ENCODE measurements around the gene IL16.
A peak's percentile ranks its signal among the peaks of the same experiment; 100 is the strongest.

IL16 gene

DNA sequence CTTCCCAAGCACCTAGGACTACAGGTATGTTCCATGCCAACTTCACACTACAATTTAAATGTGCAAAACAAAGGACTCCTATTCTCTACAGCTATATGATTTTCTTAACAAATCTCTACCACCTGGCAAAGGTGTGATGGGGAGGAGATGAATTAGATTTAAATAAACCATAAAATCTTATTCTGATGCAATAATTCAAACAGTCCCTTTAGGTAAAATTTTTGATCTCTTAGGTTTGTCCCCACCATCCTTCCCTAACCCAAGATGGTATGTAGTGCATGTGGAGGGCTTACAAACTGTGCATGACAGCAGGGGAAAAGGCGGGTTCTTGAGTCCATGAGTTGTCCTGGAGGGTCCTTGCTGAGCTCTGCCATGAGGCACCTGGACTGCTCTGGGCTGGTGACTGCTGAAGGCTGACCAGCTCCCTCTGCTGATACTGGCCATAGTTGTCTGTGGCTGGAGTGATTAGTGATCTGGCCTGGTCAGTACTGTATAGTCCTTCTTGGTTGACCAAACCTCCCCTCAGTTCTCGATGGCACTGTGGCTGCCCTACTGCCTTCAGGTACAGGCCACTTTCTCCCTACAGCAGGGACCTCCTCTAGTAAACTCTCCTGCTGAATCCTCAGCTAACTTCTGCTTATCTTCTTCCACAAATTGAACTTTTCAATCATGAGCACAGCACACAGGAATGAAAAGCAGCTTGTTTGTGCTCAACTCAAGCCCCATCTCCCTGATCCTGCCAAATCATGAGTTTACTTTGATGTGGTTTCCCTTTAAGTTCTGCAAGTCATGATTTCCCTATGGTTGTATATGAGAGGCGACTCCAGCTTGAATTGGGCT lies 32.5 kb upstream of the IL16 start:
- intact Hi-C loops (cut with micrococcal nuclease), result no loop called here
- peaks cover 23% of the 10 kb centered on the region for H3K27me3 Mint-ChIP-seq
- H3K4me1 Mint-ChIP-seq (ENCODE audit: low read depth), result peaks cover 46% of the 10 kb centered on the region
- H3K27ac Mint-ChIP-seq, result peak overlapping the region; percentile 84
- H3K9me3 Mint-ChIP-seq, result no peaks in the 10 kb centered on the region
- H3K36me3 Mint-ChIP-seq (ENCODE audit: low read depth), result no peaks in the 10 kb centered on the region
- no peak overlapping the region for H3K4me3 Mint-ChIP-seq

DNA sequence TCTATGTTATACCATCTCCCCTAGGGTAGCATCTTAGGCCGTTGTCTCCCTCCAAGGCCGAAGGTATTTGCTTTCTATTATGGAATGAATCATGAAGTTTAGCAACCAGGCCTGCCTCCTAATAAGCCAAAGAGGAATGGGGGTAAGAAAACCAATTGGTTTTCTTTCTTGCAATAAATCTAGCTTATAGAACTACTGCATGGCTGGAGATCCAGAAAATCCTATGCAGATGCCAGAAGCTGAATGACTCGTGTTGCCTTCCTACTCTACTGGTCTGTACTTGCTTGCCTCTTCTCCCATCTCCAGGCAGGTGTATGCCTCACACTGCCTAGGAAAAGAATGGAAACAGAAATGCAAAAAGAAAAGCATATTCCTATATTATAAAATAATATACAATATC lies 31.1 kb upstream of the IL16 start:
- intact Hi-C loops (cut with micrococcal nuclease), result no loop called here

DNA sequence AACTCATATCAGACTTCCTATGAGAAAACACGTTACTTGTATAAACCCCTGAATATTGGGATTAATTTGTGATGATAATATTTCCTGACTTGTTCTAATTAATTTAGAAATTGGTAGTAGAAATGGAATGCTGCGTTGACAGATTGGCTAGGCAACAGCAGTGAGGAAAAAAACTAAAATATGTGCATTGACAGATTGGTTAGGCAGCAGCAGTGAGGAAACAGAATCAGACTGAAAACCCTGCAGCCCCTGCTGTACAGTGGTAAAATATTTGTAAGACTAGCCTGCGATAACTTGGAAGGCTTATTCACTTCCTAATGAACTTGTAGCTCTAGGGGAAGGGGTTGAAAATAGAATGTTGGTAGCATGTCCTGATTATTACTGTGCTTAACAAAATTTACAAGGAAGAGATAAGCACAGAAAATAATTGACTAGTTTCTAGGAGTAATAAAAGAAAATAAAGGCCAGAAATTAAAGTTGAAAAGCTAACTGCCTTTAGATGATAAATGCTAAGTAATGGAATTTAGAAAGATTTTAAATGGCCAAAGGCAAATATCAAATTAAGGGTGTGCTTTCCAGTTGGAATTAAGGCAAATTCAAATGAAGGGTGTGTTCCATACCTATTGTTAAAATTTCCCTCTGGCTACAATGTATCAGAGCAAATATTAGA lies 29.9 kb upstream of the IL16 start:
- Mint-ChIP-seq H3K9me3 (no peaks in the 10 kb centered on the region), H3K27ac (peak overlapping the region; percentile 97), H3K36me3 (ENCODE audit: low read depth) (no peaks in the 10 kb centered on the region), H3K4me1 (ENCODE audit: low read depth) (peaks cover 35% of the 10 kb centered on the region), H3K27me3 (peaks cover 20% of the 10 kb centered on the region), H3K4me3 (no peak overlapping the region)
- intact Hi-C loops (cut with micrococcal nuclease), result no loop called here

More for the DNA sequence above, 31.1 kb upstream of the IL16 start:
- Mint-ChIP-seq H3K36me3 (ENCODE audit: low read depth) (no peaks in the 10 kb centered on the region), H3K4me3 (no peak overlapping the region), H3K4me1 (ENCODE audit: low read depth) (peaks cover 46% of the 10 kb centered on the region), H3K27me3 (peaks cover 20% of the 10 kb centered on the region), H3K27ac (peak overlapping the region; percentile 84), H3K9me3 (no peaks in the 10 kb centered on the region)

DNA sequence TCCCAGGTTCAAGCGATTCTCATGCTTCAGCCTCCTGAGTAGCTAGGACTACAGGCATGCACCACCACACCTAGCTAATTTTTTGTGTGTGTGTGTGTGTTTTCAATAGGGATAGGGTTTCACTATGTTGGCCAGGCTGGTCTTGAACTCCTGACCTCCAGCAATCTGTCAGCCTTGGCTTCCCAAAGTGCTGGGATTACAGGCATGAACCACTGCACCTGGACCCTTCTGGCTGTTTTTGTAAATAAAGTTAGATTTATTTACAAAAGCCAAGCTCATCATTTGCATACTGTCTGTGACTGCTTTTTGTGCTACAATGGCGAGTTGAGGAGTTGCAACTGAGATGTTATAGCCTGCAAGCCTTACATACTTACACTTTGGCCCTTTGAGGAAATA lies 28.6 kb upstream of the IL16 start:
- H3K9me3 Mint-ChIP-seq, result no peaks in the 10 kb centered on the region

DNA sequence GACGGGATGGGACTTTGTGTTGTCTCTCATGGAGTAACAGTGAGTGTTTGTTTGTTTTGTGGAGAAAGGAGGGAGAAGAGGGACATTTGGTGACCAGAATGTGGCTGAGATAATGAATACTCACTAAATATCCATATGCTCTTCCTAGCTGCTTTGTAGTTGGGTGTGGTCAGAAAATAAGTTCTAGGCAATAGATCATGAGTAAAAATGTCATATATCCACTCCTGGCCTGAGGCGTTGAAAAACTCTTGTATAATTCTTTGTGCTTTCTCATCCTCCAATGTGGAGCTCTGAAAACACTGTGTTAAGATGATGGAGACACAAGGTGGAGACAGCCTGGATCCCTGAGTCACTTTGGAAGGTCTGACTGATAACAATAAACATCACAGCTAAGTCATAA lies 28.0 kb upstream of the IL16 start:
- Mint-ChIP-seq H3K4me3 (no peak overlapping the region), H3K27me3 (peaks cover 16% of the 10 kb centered on the region), H3K4me1 (ENCODE audit: low read depth) (peaks cover 35% of the 10 kb centered on the region), H3K27ac (peak overlapping the region; percentile 7), H3K9me3 (no peaks in the 10 kb centered on the region), H3K36me3 (ENCODE audit: low read depth) (no peaks in the 10 kb centered on the region)
- intact Hi-C loops (cut with micrococcal nuclease), result no loop called here

More for the DNA sequence above, 28.6 kb upstream of the IL16 start:
- intact Hi-C loops (cut with micrococcal nuclease), result no loop called here
- H3K4me3 Mint-ChIP-seq, result no peak overlapping the region
- H3K4me1 Mint-ChIP-seq (ENCODE audit: low read depth), result peaks cover 35% of the 10 kb centered on the region
- no peaks in the 10 kb centered on the region for H3K36me3 Mint-ChIP-seq (ENCODE audit: low read depth)
- peak overlapping the region; percentile 97 for H3K27ac Mint-ChIP-seq
- peaks cover 16% of the 10 kb centered on the region for H3K27me3 Mint-ChIP-seq

DNA sequence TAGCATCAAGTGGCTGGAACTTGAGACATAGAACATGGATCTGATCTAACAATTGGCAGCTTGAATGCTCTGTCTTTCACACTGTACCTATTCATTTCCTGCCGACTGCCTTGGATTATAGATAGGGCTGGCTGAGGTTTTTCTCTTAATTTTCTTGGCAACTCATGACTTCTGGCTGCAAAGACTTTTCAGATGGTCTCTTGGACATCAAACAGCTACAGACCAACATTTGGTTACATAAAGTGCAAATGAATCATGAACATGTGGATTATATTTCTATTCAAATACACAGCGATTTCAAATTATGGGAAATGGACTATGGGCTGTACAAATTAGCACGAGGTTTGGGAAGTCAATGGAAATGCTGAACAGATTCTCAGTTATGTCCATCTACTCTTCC lies 26.2 kb upstream of the IL16 start:
- Mint-ChIP-seq H3K27ac (no peak overlapping the region), H3K4me1 (ENCODE audit: low read depth) (peaks cover 20% of the 10 kb centered on the region), H3K4me3 (no peak overlapping the region), H3K36me3 (ENCODE audit: low read depth) (no peaks in the 10 kb centered on the region), H3K27me3 (peaks cover 11% of the 10 kb centered on the region), H3K9me3 (no peaks in the 10 kb centered on the region)
- intact Hi-C loops (cut with micrococcal nuclease), result no loop called here

DNA sequence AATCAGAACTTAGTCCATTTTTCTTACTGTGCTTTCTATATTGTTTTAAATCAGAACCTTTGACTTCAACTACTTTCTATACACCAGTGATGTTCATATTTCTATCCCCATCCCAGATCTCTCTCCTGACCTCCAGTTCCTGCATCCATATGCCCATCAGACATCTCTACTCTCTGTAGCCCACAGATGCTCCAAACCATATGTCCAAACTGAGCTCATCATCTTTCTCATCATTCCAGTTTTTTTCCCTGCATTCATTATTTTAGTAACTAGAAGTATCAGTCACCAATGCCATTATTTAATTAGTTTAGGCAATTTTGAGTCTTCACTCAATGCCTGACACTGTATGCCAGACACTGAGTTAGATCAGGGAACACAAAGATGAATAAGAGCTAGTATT lies 25.4 kb upstream of the IL16 start:
- Mint-ChIP-seq H3K36me3 (ENCODE audit: low read depth) (no peaks in the 10 kb centered on the region), H3K4me3 (no peak overlapping the region), H3K27ac (no peak overlapping the region), H3K4me1 (ENCODE audit: low read depth) (peaks cover 19% of the 10 kb centered on the region), H3K9me3 (no peaks in the 10 kb centered on the region), H3K27me3 (peaks cover 11% of the 10 kb centered on the region)
- intact Hi-C loops (cut with micrococcal nuclease), result no loop called here

DNA sequence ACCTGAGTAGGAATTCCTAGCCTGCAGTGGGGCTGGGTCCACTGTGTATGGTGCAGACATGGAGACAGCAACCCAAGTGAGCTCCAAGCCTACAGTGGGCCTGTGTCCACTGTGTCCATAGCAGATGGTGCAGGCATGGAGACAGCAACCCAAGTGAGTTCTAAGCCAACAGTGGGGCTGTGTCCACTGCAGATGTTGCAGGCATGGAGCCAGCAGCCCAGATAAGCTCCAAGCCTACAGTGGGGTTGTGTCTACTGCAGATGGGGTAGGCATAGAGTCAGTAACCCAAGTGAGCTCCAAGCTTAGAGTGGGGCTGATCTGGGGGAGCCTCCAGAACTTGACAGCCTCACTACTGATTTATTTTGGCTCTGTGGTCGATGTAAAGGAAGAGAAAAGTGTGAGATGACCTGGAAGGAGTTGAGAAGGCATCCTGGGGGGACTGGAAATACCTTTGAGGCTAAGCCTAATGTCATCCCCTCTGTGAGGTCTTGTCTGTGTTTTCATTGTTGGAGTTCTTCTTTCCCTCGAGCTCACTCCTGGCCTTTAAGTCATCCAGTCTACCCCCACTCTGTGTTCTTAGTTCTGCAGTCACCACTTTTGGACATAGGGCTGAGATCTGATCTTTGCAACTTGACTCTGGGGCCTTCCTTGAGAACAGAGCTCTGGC lies 22.4 kb upstream of the IL16 start:
- Mint-ChIP-seq H3K27me3 (peaks cover 14% of the 10 kb centered on the region), H3K4me3 (no peak overlapping the region), H3K27ac (no peak overlapping the region), H3K36me3 (ENCODE audit: low read depth) (no peaks in the 10 kb centered on the region), H3K9me3 (no peaks in the 10 kb centered on the region), H3K4me1 (ENCODE audit: low read depth) (no peaks in the 10 kb centered on the region)
- intact Hi-C loops (cut with micrococcal nuclease), result no loop called here

DNA sequence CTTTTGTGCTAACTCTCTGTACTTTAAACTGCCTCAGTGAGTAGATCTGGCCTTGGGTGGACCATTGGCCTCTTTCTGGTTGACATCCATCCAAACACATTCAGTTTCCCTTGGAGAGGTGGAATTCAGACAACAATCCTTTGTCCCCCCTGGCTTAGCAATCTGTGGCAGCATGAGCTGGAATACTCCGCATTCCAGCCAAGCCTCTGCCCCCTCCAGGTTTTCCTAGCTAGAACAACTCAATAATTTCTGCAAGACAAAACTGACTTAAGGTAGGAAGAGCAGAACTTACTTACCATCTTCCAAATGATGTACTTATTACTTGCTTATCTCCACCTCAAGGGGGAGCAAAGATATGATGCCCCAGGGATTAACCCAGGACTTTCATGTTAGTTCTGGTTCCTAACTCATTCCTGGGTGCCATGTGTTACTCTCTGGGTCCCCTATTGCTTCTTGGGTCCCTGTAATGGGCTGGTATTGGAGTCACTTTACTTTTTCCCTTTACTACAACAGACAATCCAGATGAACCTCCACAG lies 21.8 kb upstream of the IL16 start:
- H3K9me3 Mint-ChIP-seq, result no peaks in the 10 kb centered on the region
- no peaks in the 10 kb centered on the region for H3K36me3 Mint-ChIP-seq (ENCODE audit: low read depth)
- peaks cover 17% of the 10 kb centered on the region for H3K27me3 Mint-ChIP-seq
- no peak overlapping the region for H3K4me3 Mint-ChIP-seq
- no peak overlapping the region for H3K27ac Mint-ChIP-seq
- no peaks in the 10 kb centered on the region for H3K4me1 Mint-ChIP-seq (ENCODE audit: low read depth)
- intact Hi-C loops (cut with micrococcal nuclease), result no loop called here

DNA sequence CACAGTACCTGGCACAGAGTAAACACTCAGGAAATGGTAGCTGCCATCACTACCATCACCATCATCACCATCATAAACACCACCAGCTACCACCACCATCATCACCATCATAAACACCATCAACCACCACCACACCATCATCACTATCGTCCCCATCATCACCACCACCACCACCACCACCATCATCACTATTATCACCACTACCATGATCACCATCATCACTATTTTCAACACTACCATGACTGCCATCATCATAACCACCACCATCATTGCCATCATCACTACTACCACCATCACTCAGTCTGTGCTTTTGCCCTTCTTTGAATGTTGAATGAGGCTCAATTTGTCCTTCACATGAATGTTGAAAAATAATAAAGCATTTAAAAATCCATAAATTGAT lies 21.2 kb upstream of the IL16 start:
- no peaks in the 10 kb centered on the region for H3K9me3 Mint-ChIP-seq
- intact Hi-C loops (cut with micrococcal nuclease), result no loop called here

DNA sequence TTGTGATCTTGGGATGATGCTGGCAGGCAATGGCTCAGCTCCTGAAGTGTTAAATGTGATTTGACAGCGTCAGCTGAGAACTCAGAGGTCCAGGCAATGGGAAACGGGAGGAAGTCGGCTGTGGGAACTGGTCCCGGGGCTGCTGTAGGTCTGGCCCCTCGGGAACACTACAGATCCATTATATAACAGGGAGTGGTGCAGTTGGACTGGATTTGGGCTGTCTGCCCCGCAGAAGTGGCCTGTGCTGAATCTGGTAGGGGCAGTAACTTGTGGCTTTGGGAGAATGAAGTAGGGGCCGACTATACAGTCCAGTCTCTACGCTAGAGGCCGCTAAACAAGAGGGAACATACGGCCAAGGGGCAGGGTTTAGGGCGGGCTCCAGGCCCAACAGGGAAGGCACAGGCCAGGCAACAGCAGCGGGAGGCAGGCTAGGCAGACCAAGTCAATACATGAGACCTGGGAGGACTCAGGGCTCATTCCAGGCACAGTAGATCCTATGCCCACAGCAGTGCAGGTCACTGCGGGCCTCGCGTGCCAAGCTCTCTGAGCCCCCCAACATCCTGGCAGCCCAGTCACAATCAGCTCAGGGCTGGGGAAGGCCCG lies 20.3 kb upstream of the IL16 start:
- intact Hi-C loops (cut with micrococcal nuclease), result no loop called here
- Mint-ChIP-seq H3K9me3 (no peaks in the 10 kb centered on the region), H3K27ac (no peak overlapping the region), H3K36me3 (ENCODE audit: low read depth) (no peaks in the 10 kb centered on the region), H3K27me3 (peaks cover 19% of the 10 kb centered on the region), H3K4me1 (ENCODE audit: low read depth) (no peaks in the 10 kb centered on the region), H3K4me3 (no peak overlapping the region)

More for the DNA sequence above, 21.2 kb upstream of the IL16 start:
- Mint-ChIP-seq H3K27me3 (peaks cover 17% of the 10 kb centered on the region), H3K4me1 (ENCODE audit: low read depth) (no peaks in the 10 kb centered on the region), H3K4me3 (no peak overlapping the region), H3K27ac (no peak overlapping the region), H3K36me3 (ENCODE audit: low read depth) (no peaks in the 10 kb centered on the region)

DNA sequence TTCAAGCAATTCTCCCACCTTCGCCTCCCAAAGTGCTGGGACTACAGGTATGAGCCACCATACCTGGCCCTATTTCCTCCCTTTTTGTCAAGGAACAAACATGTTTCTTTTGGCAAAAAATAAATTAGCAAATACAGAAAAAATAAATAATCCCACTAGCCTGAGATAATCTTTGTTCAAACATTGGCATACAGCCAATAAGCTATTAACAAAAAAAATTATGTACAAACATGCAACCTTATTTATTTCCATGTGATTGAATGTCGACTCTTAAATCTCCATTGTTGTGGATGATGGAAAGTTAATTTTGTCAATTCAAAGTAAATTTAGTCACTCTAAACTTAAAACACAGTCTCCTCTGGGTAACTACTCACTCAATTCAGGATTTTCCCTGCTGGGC lies 18.3 kb upstream of the IL16 start:
- intact Hi-C loops (cut with micrococcal nuclease), result no loop called here
- peaks cover 13% of the 10 kb centered on the region for H3K4me1 Mint-ChIP-seq (ENCODE audit: low read depth)
- H3K27me3 Mint-ChIP-seq, result peaks cover 27% of the 10 kb centered on the region
- no peak overlapping the region for H3K4me3 Mint-ChIP-seq
- H3K36me3 Mint-ChIP-seq (ENCODE audit: low read depth), result no peaks in the 10 kb centered on the region
- no peak overlapping the region for H3K27ac Mint-ChIP-seq
- no peaks in the 10 kb centered on the region for H3K9me3 Mint-ChIP-seq

DNA sequence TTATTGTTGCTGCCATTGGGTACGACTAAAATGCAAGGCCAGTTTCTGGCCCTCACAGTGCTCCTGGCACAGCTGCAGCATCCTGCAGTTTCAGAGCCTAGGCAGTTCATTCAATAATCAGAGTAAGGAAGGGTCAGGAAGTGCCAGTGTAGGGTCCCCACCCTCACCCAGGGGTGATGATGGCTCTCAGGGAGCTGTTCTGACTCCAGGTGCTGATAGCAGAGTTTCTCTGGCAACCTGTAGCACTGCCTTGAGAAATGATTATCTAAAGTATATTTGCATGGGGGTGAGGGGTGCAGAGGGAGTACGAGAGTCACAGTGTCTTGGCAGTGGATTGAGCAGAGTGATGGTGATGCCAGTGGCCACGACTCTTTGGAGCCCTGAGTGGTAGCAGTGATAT lies 15.5 kb upstream of the IL16 start:
- H3K27ac Mint-ChIP-seq, result no peak overlapping the region
- no peaks in the 10 kb centered on the region for H3K9me3 Mint-ChIP-seq
- H3K4me3 Mint-ChIP-seq, result no peak overlapping the region
- H3K27me3 Mint-ChIP-seq, result peaks cover 31% of the 10 kb centered on the region
- no peaks in the 10 kb centered on the region for H3K36me3 Mint-ChIP-seq (ENCODE audit: low read depth)
- H3K4me1 Mint-ChIP-seq (ENCODE audit: low read depth), result peaks cover 35% of the 10 kb centered on the region
- intact Hi-C loops (cut with micrococcal nuclease), result loop anchor here (5.0 kb wide), 1 partner anchor 46 kb away; no protein-coding TSS in a partner anchor

Data from dendritic cell treated with granulocyte-macrophage colony-stimulating factor and Interleukin-4, amounts not matched to agents 40 ng/mL and 50 ng/mL, for 4 days (primary cell).